Ishikawa (cell line): ENCODE results near the gene CXCR4.

Experiments used
- CEBPB ChIP-seq: IDR thresholded peaks from 2 replicates; pipeline ENCODE4 v1.6.1; 2012
- CREB1 ChIP-seq: IDR thresholded peaks from 2 replicates; pipeline ENCODE4 v1.6.1; 2012; ENCODE audit warnings: low read depth
- EGR1 ChIP-seq: IDR thresholded peaks from 2 replicates; pipeline ENCODE4 v1.6.1; 2012
- EP300 ChIP-seq: IDR thresholded peaks from 2 replicates; pipeline ENCODE4 v1.6.1; 2012; ENCODE audit warnings: borderline replicate concordance
- FOXM1 ChIP-seq: IDR thresholded peaks from 2 replicates; pipeline ENCODE4 v1.6.1; 2012; ENCODE audit warnings: low read depth, borderline replicate concordance
- MAX ChIP-seq: IDR thresholded peaks from 2 replicates; pipeline ENCODE4 v1.6.1; 2012
- NFIC ChIP-seq: IDR thresholded peaks from 2 replicates; pipeline ENCODE4 v1.6.1; 2012
- RAD21 ChIP-seq: IDR thresholded peaks from 2 replicates; pipeline ENCODE4 v1.6.1; 2012; ENCODE audit warnings: low read depth
- REST ChIP-seq: IDR thresholded peaks from 2 replicates; pipeline ENCODE4 v1.6.1; 2012; ENCODE audit warnings: low read depth, mild to moderate bottlenecking
- TAF1 ChIP-seq: IDR thresholded peaks from 2 replicates; pipeline ENCODE4 v1.6.1; 2012; ENCODE audit warnings: low read depth, mild to moderate bottlenecking
- TCF12 ChIP-seq: IDR thresholded peaks from 2 replicates; pipeline ENCODE4 v1.6.1; 2012; ENCODE audit warnings: low read depth
- TEAD4 ChIP-seq: IDR thresholded peaks from 2 replicates; pipeline ENCODE4 v1.6.1; 2012
- USF1 ChIP-seq: IDR thresholded peaks from 2 replicates; pipeline ENCODE4 v1.6.1; 2012
- YY1 ChIP-seq: IDR thresholded peaks from 2 replicates; pipeline ENCODE4 v1.6.1; 2012; ENCODE audit warnings: low read depth
- ZBTB7A ChIP-seq: IDR thresholded peaks from 2 replicates; pipeline ENCODE4 v1.6.1; 2012; ENCODE audit warnings: low read depth

CXCR4 gene

GRCh38 chr2:136135462-136135861, 17.5 kb upstream of the CXCR4 start:
- TF ChIP-seq TCF12 (no peak), TAF1 (no peak), USF1 (no peak)

- no peak for TF ChIP-seq TAF1
- no peak for TF ChIP-seq EGR1
- TF ChIP-seq YY1: no peak
- no peak for TF ChIP-seq FOXM1
- TF ChIP-seq NFIC: no peak
- no peak for TF ChIP-seq CREB1
- no peak for TF ChIP-seq USF1
- TF ChIP-seq RAD21: no peak
- no peak for TF ChIP-seq MAX
- no peak for TF ChIP-seq REST
- TF ChIP-seq EP300: no peak
- no peak for TF ChIP-seq TCF12
- TF ChIP-seq TEAD4: no peak
- TF ChIP-seq ZBTB7A: no peak
- TF ChIP-seq CEBPB: no peak
These were observed 16.2 kb upstream of the CXCR4 start for GRCh38 chr2:136134126-136134525.

GRCh38 chr2:136133586-136133985, 15.6 kb upstream of the CXCR4 start:
- TF ChIP-seq EP300 (no peak), TCF12 (no peak), REST (no peak), USF1 (no peak), TEAD4 (no peak)

- TF ChIP-seq MAX: no peak
- no peak for TF ChIP-seq YY1
- TF ChIP-seq REST: no peak
- no peak for TF ChIP-seq CEBPB
- TF ChIP-seq EGR1: no peak
- TF ChIP-seq RAD21: no peak
- TF ChIP-seq TEAD4: no peak
- no peak for TF ChIP-seq ZBTB7A
- TF ChIP-seq CREB1: no peak
- no peak for TF ChIP-seq TCF12
- TF ChIP-seq TAF1: no peak
- TF ChIP-seq NFIC: no peak
- TF ChIP-seq FOXM1: no peak
- TF ChIP-seq EP300: no peak
These were observed 15.2 kb upstream of the CXCR4 start for GRCh38 chr2:136133176-136133575.

- TF ChIP-seq YY1: no peak
- no peak for TF ChIP-seq RAD21
- no peak for TF ChIP-seq TEAD4
- TF ChIP-seq NFIC: no peak
- no peak for TF ChIP-seq TAF1
- no peak for TF ChIP-seq EP300
- no peak for TF ChIP-seq ZBTB7A
- no peak for TF ChIP-seq FOXM1
- TF ChIP-seq CEBPB: no peak
- no peak for TF ChIP-seq REST
- TF ChIP-seq CREB1: no peak
- no peak for TF ChIP-seq MAX
- no peak for TF ChIP-seq EGR1
- no peak for TF ChIP-seq TCF12
- TF ChIP-seq USF1: no peak
These were observed 14.8 kb upstream of the CXCR4 start for GRCh38 chr2:136132825-136133155.
